Astrocyte of the spinal cord (primary cell): Measurements from ENCODE around the gene PSPH.
A peak's percentile ranks its signal among the peaks of the same experiment; 100 is the strongest.
"Not testable (repeated sequence)": the region's sequence is repeated elsewhere in the genome, so short reads cannot be mapped to it uniquely, and the experiment has no call there.

Source experiments
- DNase-seq: peaks from one replicate; pipeline ENCODE4 v3.0.0; 2011; ENCODE audit warnings: low read depth, low spot score
- H3K4me3 ChIP-seq: 2 replicates; pipeline ENCODE4 v1.5.1; 2011; ENCODE audit warnings: low read depth, mild to moderate bottlenecking, low read length, moderate library complexity
- in situ Hi-C: cut with HindIII; loops from 2 replicates; pipeline ENCODE4 v1.10.0; 2017; ENCODE audit warnings: low sequenced_read_pairs
- TF ChIP-seq, protein P1 (sequence below): IDR thresholded peaks from 2 replicates; pipeline ENCODE4 v1.5.1; 2012; ENCODE audit warnings: low read depth, mild to moderate bottlenecking, low read length, inconsistent platforms

PSPH gene

DNA sequence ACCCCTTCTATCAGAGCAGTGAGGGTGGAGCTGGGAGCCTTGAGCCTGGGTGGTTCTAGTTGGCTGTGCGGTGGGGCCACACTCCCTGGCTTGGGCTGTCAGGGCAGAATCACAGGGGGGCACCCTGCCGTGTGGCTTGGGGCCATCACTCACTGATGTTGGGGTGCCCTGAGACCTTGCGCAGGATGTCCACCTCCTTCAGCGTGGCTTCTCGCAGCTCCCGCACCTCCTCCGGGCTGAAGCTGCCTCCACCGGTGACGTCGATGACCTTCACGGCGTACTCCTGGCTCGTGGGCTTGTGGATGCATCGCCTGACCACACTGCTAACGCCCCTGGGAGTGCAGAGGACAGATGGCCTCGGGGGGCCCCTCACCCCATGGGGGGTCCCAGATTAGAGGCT lies 36.2 kb upstream of the PSPH start:
- no peak for DNase-seq
- in situ Hi-C loops = no loop called here
- no peak overlapping the region for H3K4me3 ChIP-seq
- TF ChIP-seq, protein P1, sequence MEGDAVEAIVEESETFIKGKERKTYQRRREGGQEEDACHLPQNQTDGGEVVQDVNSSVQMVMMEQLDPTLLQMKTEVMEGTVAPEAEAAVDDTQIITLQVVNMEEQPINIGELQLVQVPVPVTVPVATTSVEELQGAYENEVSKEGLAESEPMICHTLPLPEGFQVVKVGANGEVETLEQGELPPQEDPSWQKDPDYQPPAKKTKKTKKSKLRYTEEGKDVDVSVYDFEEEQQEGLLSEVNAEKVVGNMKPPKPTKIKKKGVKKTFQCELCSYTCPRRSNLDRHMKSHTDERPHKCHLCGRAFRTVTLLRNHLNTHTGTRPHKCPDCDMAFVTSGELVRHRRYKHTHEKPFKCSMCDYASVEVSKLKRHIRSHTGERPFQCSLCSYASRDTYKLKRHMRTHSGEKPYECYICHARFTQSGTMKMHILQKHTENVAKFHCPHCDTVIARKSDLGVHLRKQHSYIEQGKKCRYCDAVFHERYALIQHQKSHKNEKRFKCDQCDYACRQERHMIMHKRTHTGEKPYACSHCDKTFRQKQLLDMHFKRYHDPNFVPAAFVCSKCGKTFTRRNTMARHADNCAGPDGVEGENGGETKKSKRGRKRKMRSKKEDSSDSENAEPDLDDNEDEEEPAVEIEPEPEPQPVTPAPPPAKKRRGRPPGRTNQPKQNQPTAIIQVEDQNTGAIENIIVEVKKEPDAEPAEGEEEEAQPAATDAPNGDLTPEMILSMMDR = no peak

DNA sequence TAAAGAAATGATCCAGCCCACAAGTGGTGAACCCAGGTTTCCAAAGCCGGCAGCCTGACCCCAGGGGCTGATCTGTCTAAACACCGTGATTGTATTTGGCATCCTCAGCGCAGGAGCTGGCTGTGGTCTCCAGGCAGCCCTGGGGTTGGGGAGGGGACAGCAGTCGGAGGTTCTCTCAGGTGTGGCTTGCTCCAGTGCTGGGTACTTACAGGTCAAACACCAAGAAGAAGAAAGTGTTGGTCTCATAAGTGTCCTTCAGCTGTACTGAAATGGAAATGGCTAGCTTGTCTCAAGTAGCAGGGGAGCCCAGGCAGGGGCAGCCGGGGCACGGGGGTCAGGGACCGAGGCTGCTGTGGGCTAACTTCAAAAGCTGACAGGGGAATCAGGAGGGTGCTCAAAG lies 35.5 kb upstream of the PSPH start:
- in situ Hi-C loops = no loop called here
- no peak for DNase-seq
- H3K4me3 ChIP-seq = no peak overlapping the region
- TF ChIP-seq, protein P1 = no peak

DNA sequence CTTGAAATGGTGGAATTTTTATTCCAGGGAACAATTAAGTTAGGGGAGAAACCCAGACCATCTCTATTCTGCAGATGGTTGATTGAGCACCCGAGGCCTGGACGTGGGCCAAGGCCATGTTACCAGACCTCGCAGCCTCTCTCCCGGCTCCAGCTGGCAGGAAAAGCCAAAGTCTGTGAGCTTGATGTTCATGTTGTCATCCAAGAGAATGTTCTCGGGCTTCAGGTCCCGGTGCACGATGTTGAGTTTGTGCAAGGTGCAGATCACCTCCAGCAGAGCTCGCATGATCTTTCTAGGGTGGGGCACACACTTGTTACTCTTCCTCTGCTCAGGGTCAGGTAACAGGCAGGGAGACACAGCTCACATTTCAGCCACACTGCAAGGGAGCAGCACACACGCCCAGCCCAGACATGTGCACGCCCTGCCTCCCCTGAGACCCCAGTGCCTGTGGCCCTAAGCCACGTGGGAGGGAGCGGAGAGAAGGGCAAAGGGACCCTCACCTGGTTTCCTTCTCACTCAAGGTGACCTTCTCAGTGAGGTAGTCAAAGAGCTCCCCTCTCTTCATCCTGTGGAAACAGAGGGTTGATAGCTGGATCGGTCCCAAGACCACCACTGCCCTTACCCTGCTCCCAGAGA lies 32.0 kb upstream of the PSPH start:
- in situ Hi-C loops = no loop called here
- TF ChIP-seq, protein P1 = no peak
- H3K4me3 ChIP-seq = no peak overlapping the region
- no peak for DNase-seq

DNA sequence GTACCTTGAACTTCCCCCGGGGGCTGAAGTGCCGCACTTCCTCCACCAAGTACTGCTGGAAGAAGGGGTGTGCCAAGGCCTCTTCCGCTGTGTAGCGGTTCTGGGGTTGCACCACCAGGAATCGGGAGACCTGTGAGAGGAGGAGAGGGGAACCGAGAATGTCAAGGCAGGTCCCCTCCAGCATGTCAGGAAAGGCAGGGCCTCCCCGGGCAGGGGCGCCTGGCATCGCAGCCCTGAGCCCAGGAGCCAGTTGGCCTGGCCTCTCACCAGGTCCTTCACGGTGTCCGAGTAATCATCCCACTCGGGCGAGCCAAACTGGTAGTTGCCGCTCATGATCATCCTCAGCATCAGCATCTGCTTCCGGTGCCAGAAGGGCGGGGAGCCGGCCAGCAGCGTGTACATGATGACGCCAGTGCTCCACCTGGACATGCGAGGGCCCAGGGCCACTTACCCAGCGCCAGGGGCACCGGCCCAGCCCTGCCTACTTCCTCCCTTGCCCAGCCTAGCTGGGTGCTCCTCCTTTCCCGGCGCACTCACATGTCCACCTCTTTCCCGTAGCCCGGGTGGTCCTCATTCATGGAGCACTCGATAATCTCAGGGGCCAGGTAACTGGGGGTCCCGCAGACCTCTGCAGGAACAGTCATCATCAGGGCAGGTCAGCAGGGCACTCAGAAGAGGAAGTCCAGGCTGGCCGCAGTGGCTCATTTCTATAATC lies 30.5 kb upstream of the PSPH start:
- DNase-seq = no peak
- in situ Hi-C loops = no loop called here
- no peak overlapping the region for H3K4me3 ChIP-seq
- TF ChIP-seq, protein P1 = no peak

DNA sequence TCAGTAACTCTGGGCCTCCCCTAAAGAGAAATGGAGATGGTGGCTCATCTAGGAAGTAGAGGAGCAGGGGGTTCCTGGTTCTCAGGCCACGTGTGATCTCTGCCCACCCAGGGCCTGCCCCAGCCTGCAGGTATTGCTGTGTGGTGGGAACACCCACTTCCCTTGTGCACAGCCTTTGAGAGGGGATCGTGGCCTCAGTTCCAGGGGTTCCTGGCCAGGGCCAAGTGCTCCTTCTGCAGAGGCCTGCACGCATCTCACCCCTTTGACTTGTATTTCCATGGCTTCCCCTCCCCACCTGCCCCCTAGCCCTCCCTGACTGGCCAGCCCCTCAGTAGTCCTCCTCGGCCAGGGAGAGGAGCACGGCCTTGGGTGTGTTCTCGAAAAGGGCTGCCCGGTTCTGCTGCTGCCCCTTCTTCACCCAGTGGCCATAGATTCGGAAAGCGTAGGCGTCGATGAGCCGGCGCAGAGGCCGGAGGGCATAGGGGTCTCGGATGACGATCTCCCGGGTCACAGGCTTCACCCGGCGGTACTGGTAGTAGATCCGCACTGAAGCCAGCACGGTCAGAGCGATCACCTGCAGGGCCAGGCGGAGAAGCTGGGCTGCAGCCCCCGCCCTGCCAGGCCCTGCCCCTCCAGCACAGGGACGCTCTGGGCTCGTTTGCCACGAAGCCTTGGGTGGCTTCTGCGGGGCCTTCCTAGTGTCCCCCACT lies 29.6 kb upstream of the PSPH start:
- in situ Hi-C loops, DNase-seq, H3K4me3 ChIP-seq: not testable (repeated sequence)

DNA sequence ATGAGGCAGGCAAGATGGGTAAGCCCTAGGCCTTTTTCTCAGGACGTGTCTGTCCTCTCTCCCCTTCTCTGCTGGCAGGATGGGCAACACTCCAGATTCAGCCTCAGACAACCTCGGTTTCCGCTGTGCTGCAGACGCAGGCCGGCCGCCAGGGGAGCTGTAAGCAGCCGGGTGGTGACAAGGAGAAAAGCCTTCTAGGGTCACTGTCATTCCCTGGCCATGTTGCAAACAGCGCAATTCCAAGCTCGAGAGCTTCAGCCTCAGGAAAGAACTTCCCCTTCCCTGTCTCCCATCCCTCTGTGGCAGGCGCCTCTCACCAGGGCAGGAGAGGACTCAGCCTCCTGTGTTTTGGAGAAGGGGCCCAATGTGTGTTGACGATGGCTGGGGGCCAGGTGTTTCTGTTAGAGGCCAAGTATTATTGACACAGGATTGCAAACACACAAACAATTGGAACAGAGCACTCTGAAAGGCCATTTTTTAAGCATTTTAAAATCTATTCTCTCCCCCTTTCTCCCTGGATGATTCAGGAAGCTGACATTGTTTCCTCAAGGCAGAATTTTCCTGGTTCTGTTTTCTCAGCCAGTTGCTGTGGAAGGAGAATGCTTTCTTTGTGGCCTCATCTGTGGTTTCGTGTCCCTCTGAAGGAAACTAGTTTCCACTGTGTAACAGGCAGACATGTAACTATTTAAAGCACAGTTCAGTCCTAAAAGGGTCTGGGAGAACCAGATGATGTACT lies 28.4 kb upstream of the PSPH start:
- in situ Hi-C loops = no loop called here
- TF ChIP-seq, protein P1 = peak; percentile 92
- H3K4me3 ChIP-seq = no peak overlapping the region
- peak; percentile 80 for DNase-seq

DNA sequence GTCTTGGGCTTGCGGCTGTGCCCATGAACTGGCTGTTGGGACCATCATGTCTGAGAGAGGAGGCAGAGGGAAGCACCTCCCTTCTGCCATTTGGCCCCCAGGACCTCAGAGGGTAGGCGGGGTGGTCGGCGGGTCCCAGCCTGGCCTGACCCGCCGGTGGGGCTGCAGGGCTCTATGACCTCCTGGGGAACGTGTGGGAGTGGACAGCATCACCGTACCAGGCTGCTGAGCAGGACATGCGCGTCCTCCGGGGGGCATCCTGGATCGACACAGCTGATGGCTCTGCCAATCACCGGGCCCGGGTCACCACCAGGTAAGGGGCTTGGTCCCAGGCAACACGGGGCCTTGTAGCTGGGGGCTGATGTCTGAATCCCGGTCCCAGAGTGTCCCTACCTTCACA lies 27.0 kb upstream of the PSPH start:
- no peak overlapping the region for H3K4me3 ChIP-seq
- TF ChIP-seq, protein P1 = no peak
- in situ Hi-C loops = no loop called here
- DNase-seq = no peak
